ENCODE measurements around the gene ACOXL. TPM values are rescaled to one million over a fixed set of nuclear protein-coding genes. Genes with fewer than 3 reads are reported as not detected.

ACOXL gene
- total and polyA plus RNA-seq, 2 donors (not counting 3 experiments of a cell fraction or from before 2014, with no cell fraction given), result not detected

GRCh38 chr2:111105926-111106325 lies 373.6 kb downstream of the ACOXL start:
- dilution Hi-C loops (cut with MboI; ENCODE audit: extremely low pct_ligation_motif_present, low sequenced_read_pairs), result no loop called here
- no peaks in the 10 kb centered on the region for H3K4me1 ChIP-seq (ENCODE audit: control insufficient read depth, extremely low read depth, insufficient read depth, low read length)
- no peak for DNase-seq (ENCODE audit: low read depth, low spot score)
- no peaks in the 10 kb centered on the region for H3K79me2 ChIP-seq (ENCODE audit: control insufficient read depth, insufficient read depth, low read length)
- ChIA-PET POLR2A (no interaction called here), CTCF (no interaction called here)
- FAIRE-seq, result no peak
- TF ChIP-seq MAX (IDR thresholded peaks at IDR 0.05; ENCODE audit: insufficient read depth, insufficient read length) (no peak), JUN (IDR thresholded peaks at IDR 0.05; ENCODE audit: borderline replicate concordance, insufficient read depth, insufficient read length, low read depth) (no peak), POLR2A (IDR thresholded peaks at IDR 0.05; ENCODE audit: low read depth, low read length) (no peak), EZH2 (IDR thresholded peaks at IDR 0.05; ENCODE audit: borderline replicate concordance, low read depth, low read length, severe bottlenecking) (no peak), MYC (IDR thresholded peaks at IDR 0.05; ENCODE audit: low read depth, low read length) (no peak), CTCF (IDR thresholded peaks at IDR 0.05; ENCODE audit: extremely low read depth in 1 of 2, insufficient read depth in 1 of 2, low read depth in 1 of 2, low read length in 2 of 2) (no peak), FOS (IDR thresholded peaks at IDR 0.05; ENCODE audit: borderline replicate concordance, insufficient read depth, low read length) (no peak), GATA2 (IDR thresholded peaks at IDR 0.05; ENCODE audit: insufficient read depth, insufficient read length, low read depth, low read length) (no peak), POLR2AphosphoS5 (IDR thresholded peaks at IDR 0.05; ENCODE audit: insufficient read depth, low read depth, low read length) (no peak)
- intact Hi-C loops (cut with micrococcal nuclease), result no loop called here
- H3K9ac ChIP-seq (replicated peaks; ENCODE audit: extremely low read depth, insufficient read depth, low read length), result no peak overlapping the region
- peaks cover 16 to 34% of the 10 kb centered on the region in 2 experiments for H3K27me3 ChIP-seq (ENCODE audit: control insufficient read depth in 2 of 2, insufficient read depth in 2 of 2, low read length in 2 of 2)
- H3K9me3 ChIP-seq (replicated peaks; ENCODE audit: control insufficient read depth, insufficient read depth, low read length), result no peaks in the 10 kb centered on the region
- no TSS peak for BruUV-seq (replicated peaks)
- no peaks in the 10 kb centered on the region for H3K36me3 ChIP-seq (ENCODE audit: control insufficient read depth in 2 of 2, extremely low read depth in 1 of 2, insufficient read depth in 2 of 2, low read length in 2 of 2)
- no peaks in the 10 kb centered on the region for H4K20me1 ChIP-seq (replicated peaks; ENCODE audit: control insufficient read depth, extremely low read depth, insufficient read depth, low read length)
- no peak overlapping the region for H2AFZ ChIP-seq (ENCODE audit: low read depth, low read length)
- H3K9me1 ChIP-seq (replicated peaks; ENCODE audit: control insufficient read depth, extremely low read depth, insufficient read depth, low read length), result no peaks in the 10 kb centered on the region
- H3K4me2 ChIP-seq (ENCODE audit: insufficient read depth, low read length), result no peak overlapping the region
- H3K4me3 ChIP-seq (replicated peaks in 1 of 3; ENCODE audit: insufficient read depth in 1 of 3, low read depth in 1 of 3, low read length in 3 of 3), result no peak overlapping the region
- H3K27ac ChIP-seq (ENCODE audit: insufficient read depth, low read depth, low read length), result no peak overlapping the region
